Stimulated activated naive CD8-positive, alpha-beta T cell treated with anti-CD3 and anti-CD28 coated beads, Interleukin-15, Interleukin-2, amounts not matched to agents 100 U/mL and 50 U/mL, for 24 hours (primary cell): ENCODE measurements around the gene LMNB1.
A peak's percentile ranks its signal among the peaks of the same experiment; 100 is the strongest.
"Not testable (repeated sequence)": the region's sequence is repeated elsewhere in the genome, so short reads cannot be mapped to it uniquely, and the experiment has no call there.

Experiments
- ATAC-seq: fragments of 150-1000 bp; cut with Tn5 transposase; one replicate; pipeline ENCODE4 v1.10.0; 2021
- DNase-seq: peaks from one replicate; pipeline ENCODE4 v3.0.0; 2021

Gene LMNB1

GRCh38 chr5:126826619-126827215, 49.8 kb downstream of the LMNB1 start:
- DNase-seq = no peak
- no peak for ATAC-seq

- ATAC-seq = no peak
- no peak for DNase-seq
Measured at GRCh38 chr5:126829098-126829497, 52.2 kb downstream of the LMNB1 start.

GRCh38 chr5:126830061-126830460, 53.1 kb downstream of the LMNB1 start:
- no peak for DNase-seq
- no peak for ATAC-seq

GRCh38 chr5:126831156-126831555, 54.2 kb downstream of the LMNB1 start:
- DNase-seq (no peak), ATAC-seq (peak; percentile 28)

- DNase-seq (no peak), ATAC-seq (no peak)
Measured at GRCh38 chr5:126836778-126837177, 59.8 kb downstream of the LMNB1 start.

GRCh38 chr5:126837242-126837641, 60.3 kb downstream of the LMNB1 start:
- DNase-seq (no peak), ATAC-seq (no peak)

GRCh38 chr5:126837906-126838539, 61.1 kb downstream of the LMNB1 start:
- DNase-seq = no peak
- ATAC-seq = no peak

- not testable (repeated sequence) for ATAC-seq, DNase-seq
Measured at GRCh38 chr5:126839407-126839806, 62.5 kb downstream of the LMNB1 start.

GRCh38 chr5:126843375-126843774, 66.4 kb downstream of the LMNB1 start:
- ATAC-seq, DNase-seq: not testable (repeated sequence)

- DNase-seq = peak; percentile 47
- ATAC-seq = peak; percentile 59
Measured at GRCh38 chr5:126845470-126846070, 68.6 kb downstream of the LMNB1 start.

GRCh38 chr5:126846344-126846743, 69.4 kb downstream of the LMNB1 start:
- ATAC-seq (no peak), DNase-seq (no peak)

GRCh38 chr5:126846744-126847455, 70.0 kb downstream of the LMNB1 start:
- no peak for ATAC-seq
- no peak for DNase-seq

GRCh38 chr5:126847456-126847820, 70.5 kb downstream of the LMNB1 start:
- DNase-seq (no peak), ATAC-seq (no peak)

- ATAC-seq = no peak
- no peak for DNase-seq
Measured at GRCh38 chr5:126847826-126848251, 70.9 kb downstream of the LMNB1 start.

- no peak for ATAC-seq
Measured at GRCh38 chr5:126848253-126848652, 71.3 kb downstream of the LMNB1 start.

GRCh38 chr5:126849101-126849678, 72.3 kb downstream of the LMNB1 start:
- no peak for DNase-seq

More at GRCh38 chr5:126848253-126848652, 71.3 kb downstream of the LMNB1 start:
- no peak for DNase-seq

GRCh38 chr5:126851501-126852011, 74.6 kb downstream of the LMNB1 start:
- no peak for DNase-seq
- no peak for ATAC-seq

More at GRCh38 chr5:126849101-126849678, 72.3 kb downstream of the LMNB1 start:
- ATAC-seq = no peak

- DNase-seq (no peak), ATAC-seq (no peak)
Measured at GRCh38 chr5:126852091-126852571, 75.2 kb downstream of the LMNB1 start.

- ATAC-seq (no peak), DNase-seq (no peak)
Measured at GRCh38 chr5:126852841-126853271, 75.9 kb downstream of the LMNB1 start.

- not testable (repeated sequence) for DNase-seq
- ATAC-seq = peak; percentile 65
Measured at GRCh38 chr5:126853541-126854307, 76.8 kb downstream of the LMNB1 start.

GRCh38 chr5:126854526-126855110, 77.7 kb downstream of the LMNB1 start:
- ATAC-seq (no peak), DNase-seq (no peak)
